ENCODE results near the gene UBE2R2.

The UBE2R2 gene

DNA sequence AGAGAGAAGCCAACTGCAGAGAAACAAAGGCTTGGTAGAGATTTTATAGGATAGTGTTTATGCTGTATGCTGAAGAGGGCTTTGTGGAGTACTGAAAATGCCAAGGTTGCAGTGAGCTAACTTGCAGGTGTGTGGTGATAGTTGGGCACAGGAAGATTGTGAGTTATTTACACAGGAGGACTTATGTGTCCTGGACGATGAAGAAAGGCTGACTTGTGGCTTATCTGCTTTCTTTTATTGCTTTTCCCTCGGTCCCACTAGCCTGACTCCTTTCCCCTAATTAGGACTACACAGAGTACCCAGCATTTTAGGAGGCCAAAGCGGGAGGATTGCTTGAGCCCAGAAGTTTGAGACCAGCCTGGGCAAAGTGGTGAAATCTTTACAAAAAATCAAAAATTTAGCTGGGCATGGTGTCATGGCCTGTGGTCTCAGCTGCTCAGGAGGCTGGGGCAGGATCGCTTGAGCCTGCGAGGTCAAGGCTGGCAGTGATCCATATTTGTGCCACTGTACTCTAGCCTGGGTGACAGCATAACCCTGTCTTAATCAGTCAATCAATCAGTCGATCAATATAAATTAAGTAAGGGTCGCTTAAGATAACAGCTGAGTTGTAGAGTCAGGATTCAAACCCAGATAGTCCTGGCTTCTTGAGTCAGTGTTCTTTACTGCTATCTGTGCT lies 61.9 kb downstream of the UBE2R2 start:
- TF ChIP-seq FOXP2 (optimal IDR thresholded peaks at IDR 0.05; ENCODE audit: borderline replicate concordance, extremely low read depth, extremely low read length, insufficient read depth): no peak
- TF ChIP-seq TAF1 (IDR thresholded peaks at IDR 0.05; ENCODE audit: borderline replicate concordance, insufficient read depth, low read length): no peak
- no peak for TF ChIP-seq POLR2AphosphoS5 (IDR thresholded peaks at IDR 0.05; ENCODE audit: low read depth, low read length)
- TF ChIP-seq, protein P1, sequence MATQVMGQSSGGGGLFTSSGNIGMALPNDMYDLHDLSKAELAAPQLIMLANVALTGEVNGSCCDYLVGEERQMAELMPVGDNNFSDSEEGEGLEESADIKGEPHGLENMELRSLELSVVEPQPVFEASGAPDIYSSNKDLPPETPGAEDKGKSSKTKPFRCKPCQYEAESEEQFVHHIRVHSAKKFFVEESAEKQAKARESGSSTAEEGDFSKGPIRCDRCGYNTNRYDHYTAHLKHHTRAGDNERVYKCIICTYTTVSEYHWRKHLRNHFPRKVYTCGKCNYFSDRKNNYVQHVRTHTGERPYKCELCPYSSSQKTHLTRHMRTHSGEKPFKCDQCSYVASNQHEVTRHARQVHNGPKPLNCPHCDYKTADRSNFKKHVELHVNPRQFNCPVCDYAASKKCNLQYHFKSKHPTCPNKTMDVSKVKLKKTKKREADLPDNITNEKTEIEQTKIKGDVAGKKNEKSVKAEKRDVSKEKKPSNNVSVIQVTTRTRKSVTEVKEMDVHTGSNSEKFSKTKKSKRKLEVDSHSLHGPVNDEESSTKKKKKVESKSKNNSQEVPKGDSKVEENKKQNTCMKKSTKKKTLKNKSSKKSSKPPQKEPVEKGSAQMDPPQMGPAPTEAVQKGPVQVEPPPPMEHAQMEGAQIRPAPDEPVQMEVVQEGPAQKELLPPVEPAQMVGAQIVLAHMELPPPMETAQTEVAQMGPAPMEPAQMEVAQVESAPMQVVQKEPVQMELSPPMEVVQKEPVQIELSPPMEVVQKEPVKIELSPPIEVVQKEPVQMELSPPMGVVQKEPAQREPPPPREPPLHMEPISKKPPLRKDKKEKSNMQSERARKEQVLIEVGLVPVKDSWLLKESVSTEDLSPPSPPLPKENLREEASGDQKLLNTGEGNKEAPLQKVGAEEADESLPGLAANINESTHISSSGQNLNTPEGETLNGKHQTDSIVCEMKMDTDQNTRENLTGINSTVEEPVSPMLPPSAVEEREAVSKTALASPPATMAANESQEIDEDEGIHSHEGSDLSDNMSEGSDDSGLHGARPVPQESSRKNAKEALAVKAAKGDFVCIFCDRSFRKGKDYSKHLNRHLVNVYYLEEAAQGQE (IDR thresholded peaks at IDR 0.05; ENCODE audit: insufficient read depth in 1 of 2, low read depth in 2 of 2, low read length in 2 of 2): no peak
- TF ChIP-seq SIN3A (IDR thresholded peaks at IDR 0.05; ENCODE audit: borderline replicate concordance, insufficient read depth, low read length): no peak

DNA sequence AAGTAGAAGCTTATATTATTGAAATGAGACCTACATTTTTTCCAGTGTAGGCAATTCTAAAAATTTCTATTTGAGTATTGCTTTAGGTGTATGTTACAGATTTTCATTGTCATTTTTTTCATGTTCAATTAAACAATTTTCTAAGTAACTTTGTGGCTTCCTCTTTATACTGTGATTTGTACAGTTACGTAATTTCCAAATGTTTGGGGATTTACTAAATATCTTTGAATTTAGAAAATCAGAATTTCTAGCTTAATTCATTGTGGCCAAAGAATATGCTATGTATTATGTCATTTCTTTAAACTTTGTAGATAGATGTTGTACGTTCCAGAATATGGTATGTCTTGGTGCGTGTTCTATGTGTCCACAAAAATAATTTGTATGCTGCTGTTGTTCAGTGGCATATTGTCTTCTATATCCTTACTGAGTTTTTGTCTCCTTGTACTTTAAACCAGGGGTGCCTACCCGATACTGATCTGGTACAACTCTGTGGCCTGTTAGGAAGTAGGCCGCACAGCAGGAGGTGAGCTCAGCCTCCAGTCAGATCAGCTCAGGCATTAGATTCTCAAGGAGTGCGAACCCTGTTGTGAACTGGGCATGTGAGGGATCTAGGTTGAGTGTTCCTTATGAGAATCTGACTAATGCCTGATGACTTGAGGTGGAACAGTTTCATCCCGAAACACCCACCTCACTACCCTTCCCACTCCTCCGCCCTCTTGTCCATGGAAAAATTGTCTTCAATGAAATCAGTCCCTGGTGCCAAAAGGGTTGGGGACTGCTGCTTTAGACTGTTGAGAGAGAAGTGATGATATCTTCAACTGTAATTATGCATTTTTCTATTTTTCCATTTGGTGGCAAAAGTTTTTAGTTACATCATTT lies 63.5 kb downstream of the UBE2R2 start:
- TF ChIP-seq SIN3A (IDR thresholded peaks at IDR 0.05; ENCODE audit: borderline replicate concordance, insufficient read depth, low read length): no peak
- TF ChIP-seq POLR2AphosphoS5 (IDR thresholded peaks at IDR 0.05; ENCODE audit: low read depth, low read length): no peak

DNA sequence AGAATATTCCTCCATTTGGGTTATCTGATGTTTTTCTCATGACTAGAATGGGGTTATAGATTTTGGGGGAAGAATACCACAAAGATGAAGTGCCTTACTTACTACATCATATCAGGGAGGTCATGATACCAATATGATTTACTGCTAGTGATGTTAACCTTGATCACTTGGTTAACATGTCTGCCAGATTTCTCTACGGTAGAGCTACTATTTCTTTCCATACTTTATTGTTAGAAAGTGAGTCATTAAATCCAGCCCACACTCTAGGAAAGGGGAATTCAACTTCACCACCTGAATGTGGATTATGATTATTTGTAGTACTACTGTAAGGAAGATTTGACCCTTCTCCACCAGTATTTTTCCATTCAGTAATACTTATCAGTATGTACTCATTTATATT lies 64.7 kb downstream of the UBE2R2 start:
- TF ChIP-seq SIN3A (IDR thresholded peaks at IDR 0.05; ENCODE audit: borderline replicate concordance, insufficient read depth, low read length): no peak
- no peak for TF ChIP-seq TAF1 (IDR thresholded peaks at IDR 0.05; ENCODE audit: borderline replicate concordance, insufficient read depth, low read length)
- TF ChIP-seq POLR2AphosphoS5 (IDR thresholded peaks at IDR 0.05; ENCODE audit: low read depth, low read length): no peak
- no peak for TF ChIP-seq FOXP2 (optimal IDR thresholded peaks at IDR 0.05; ENCODE audit: borderline replicate concordance, extremely low read depth, extremely low read length, insufficient read depth)
- TF ChIP-seq, protein P1 (IDR thresholded peaks at IDR 0.05; ENCODE audit: insufficient read depth in 1 of 2, low read depth in 2 of 2, low read length in 2 of 2): no peak

DNA sequence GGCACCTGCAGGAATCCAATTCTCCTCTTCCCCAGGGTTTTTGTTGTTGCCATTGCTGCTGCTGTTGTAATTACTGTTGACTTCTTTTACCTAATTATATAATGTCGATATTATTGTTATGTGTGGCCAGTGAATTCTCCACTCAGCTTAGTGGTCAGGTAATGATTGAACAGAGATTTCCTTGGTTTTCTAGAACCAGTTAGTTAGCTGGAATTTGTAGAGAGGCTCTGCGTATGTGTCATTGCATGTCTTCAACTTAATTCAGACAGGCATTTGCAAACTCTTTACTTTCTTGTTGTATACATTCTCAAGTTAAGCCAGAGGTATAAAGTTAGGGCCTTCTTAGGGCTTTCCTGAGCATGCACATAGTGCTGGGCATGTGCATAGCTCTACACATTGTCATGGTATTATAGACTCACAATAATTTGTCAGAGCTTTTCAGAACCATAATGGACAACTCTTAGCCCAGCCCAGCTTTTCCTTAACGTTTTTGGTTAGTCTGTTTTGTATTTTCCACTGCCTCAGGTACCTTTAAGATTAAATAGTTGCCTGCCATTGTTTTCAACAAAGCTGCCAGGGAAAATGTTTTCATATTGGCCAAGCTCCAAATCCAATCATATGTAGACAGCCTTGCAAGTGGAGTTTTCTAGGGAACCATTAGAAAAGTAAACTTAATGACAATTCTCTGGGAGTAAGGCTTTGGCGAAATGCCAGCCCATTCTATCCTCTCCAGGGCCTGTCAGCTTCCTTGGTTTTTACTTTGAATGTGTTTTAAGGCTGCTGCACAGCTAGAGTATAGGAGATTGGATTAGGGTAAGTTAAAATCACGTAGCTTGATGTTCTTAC lies 68.1 kb downstream of the UBE2R2 start:
- TF ChIP-seq FOXP2 (optimal IDR thresholded peaks at IDR 0.05; ENCODE audit: borderline replicate concordance, extremely low read depth, extremely low read length, insufficient read depth) (no peak), SIN3A (IDR thresholded peaks at IDR 0.05; ENCODE audit: borderline replicate concordance, insufficient read depth, low read length) (no peak), TAF1 (IDR thresholded peaks at IDR 0.05; ENCODE audit: borderline replicate concordance, insufficient read depth, low read length) (no peak), POLR2AphosphoS5 (IDR thresholded peaks at IDR 0.05; ENCODE audit: low read depth, low read length) (no peak)
- TF ChIP-seq, protein P1 (IDR thresholded peaks at IDR 0.05; ENCODE audit: insufficient read depth in 1 of 2, low read depth in 2 of 2, low read length in 2 of 2): no peak

DNA sequence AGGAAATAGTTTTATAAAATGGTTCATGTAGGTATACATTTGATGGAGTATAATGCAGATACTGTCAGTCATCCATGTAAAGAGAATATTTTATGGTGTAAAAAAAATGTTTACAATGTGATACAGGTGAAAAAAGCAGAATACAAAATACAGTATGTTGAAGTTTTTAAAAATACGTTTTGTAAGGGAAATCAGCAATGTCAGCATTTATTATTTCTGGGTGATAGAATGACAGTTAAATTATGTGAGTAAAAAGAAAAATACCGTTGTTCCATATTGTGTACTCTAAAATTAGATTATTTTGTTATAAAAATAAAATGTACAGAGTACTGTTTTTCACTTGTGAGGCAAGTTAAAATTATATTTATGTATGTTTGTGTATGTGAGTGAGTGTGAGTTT lies 69.0 kb downstream of the UBE2R2 start:
- TF ChIP-seq TAF1 (IDR thresholded peaks at IDR 0.05; ENCODE audit: borderline replicate concordance, insufficient read depth, low read length): no peak
